GM19324 (cell line): ENCODE data around the gene SLC51A.

ENCODE experiments used
- ATAC-seq: cut with Tn5 transposase; IDR thresholded peaks from one replicate; pipeline ENCODE4 v1.9.1; 2021; ENCODE audit warnings: mild to moderate bottlenecking, moderate library complexity; ENCODE audit not compliant: unreplicated experiment, low FRiP score

SLC51A gene

DNA sequence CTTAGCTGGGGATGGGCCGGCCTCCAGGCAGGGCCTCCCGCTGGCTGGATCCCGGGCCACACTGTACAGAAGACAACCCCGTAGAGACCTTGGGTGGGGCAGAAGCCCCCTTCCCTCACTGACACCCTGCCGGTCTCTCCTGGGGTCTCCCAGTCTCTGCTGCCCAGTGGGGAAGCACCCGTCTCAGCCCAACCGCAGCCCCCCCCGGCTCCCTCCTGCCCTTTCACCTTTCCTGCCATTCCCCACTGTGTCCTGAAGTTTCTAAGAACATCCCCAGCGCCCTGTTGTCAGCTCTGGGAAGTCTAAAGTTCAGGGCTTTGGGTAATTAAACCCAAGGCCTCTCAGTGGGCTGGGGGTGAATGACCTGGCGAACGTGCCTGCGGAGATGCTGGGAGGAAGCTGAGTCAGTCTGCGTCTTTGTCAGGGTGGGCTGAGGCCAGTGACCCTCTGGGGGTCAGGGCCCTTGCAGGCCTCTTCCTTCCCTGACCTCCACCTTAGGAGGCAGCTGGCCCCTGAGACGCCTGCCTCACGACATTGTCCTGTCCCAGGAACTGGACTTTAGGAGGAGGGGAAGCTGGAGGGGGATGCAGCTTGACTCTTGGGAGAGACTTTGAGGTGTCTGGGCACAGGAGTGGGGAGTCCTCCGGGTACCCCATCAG is 1.4 kb upstream of the SLC51A start:
- ATAC-seq = no peak

DNA sequence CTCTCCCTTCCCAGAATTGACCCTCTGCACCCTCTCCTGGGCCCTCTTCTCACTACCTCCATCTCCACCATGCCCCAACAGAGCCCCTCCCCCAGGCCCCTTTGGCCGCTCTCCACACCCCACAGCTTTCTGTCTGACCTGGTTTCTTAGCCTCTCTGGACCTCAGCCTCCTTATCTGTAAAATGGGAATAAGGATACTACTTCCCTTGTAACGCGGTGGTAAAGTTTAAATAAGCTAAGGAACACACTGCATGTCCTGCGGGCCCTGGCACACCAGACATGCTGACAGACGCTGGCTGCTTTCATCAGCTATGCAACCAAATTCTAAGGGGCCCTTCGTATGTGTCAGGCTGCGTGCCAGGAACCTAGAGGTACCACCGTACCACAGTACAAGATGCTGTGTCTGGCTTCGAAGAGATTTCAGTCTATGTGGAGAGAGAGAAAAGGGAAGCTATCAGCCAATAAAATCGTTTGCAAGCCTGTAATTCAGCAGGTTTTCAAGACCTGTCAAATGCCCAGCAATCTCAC is 777 bp upstream of the SLC51A start:
- no peak for ATAC-seq

GRCh38 chr3:196216681-196217211 is 412 bp downstream of the SLC51A start:
- no peak for ATAC-seq

GRCh38 chr3:196217307-196218154 is 1.2 kb downstream of the SLC51A start:
- no peak for ATAC-seq

DNA sequence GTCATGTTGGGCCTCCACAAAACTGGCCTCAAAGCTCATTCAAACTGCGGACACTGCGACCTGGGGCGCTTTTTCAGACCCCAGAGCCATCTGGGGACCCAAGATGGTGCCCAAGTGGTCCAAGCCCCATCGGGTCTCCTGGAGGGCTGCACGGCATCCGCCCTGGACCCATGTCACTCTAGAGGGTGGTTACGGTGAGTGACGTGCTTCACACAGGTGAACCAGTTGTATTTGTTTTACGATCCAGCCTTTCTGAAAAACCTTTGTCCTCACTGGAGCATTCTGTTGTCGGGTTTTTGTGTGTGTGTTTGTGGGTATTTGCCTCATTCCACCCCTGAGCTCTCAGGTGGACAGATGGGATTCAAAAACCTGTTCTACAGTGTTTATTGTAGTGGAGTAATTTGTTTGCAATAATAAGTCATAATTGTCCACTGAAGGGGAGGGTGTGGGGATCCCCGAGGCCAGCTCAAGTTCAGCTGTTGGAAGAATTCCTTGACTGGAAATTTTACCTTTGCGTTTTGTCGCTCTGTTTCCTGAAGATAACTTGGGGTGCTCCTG is 1.9 kb downstream of the SLC51A start:
- ATAC-seq = no peak

- no peak for ATAC-seq
Observed at GRCh38 chr3:196219194-196219969, 3.0 kb downstream of the SLC51A start.

- ATAC-seq = no peak
Observed at GRCh38 chr3:196219970-196220311, 3.6 kb downstream of the SLC51A start.

- ATAC-seq = no peak
Observed at GRCh38 chr3:196220587-196220986, 4.3 kb downstream of the SLC51A start.

GRCh38 chr3:196220991-196221390 is 4.7 kb downstream of the SLC51A start:
- ATAC-seq = no peak

GRCh38 chr3:196222876-196223595 is 6.7 kb downstream of the SLC51A start:
- ATAC-seq = no peak

- ATAC-seq = no peak
Observed at GRCh38 chr3:196225086-196225485, 8.8 kb downstream of the SLC51A start.

- ATAC-seq = no peak
Observed at GRCh38 chr3:196225763-196226364, 9.5 kb downstream of the SLC51A start.

DNA sequence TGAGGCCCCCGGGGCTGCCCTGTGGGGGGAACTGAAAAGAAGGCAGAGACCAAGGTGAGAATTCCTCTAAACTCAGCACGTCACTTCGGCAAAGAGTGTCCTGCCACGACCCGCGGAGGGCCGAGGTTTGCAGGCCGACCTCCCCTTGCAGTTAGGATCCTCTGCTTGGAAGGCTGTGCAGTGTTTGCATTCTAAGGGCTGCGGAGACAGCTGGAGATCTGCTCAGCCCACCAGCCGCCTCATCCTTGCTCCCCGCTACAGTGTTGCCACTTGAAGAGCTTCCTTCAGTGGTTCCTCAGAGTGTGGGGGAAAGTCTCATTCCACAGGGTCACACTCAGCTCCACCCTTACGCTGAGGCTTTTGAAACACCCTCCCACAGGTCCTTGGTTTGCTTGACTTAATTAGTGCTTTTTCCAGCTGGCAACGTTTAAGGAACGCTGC is 10.8 kb downstream of the SLC51A start:
- no peak for ATAC-seq

- ATAC-seq = no peak
Observed at GRCh38 chr3:196227629-196228493, 11.5 kb downstream of the SLC51A start.

- no peak for ATAC-seq
Observed at GRCh38 chr3:196232154-196232881, 16.0 kb downstream of the SLC51A start.

DNA sequence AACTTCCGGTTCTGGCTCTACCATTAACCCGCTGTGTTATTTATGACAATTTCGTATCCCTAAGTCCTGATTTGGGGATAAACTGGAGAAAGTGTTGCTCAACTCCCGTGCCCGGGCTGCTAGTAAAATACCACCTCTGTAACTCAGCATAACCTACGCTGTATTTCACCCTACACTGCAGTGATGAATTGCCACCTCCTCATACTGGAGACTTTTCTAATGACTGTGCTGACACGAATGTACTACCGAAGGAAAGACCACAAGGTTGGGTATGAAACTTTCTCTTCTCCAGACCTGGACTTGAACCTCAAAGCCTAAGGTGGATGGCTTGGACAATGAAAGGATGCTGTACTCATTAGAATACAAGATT is 16.5 kb downstream of the SLC51A start:
- ATAC-seq = no peak

GRCh38 chr3:196235452-196236122 is 19.3 kb downstream of the SLC51A start:
- no peak for ATAC-seq
